ENCODE data around the gene OR10P1. TPM values are rescaled to one million over a fixed set of nuclear protein-coding genes. Genes with fewer than 3 reads are reported as not detected.
A peak's percentile ranks its signal among the peaks of the same experiment; 100 is the strongest.

The OR10P1 gene
- total RNA-seq, 3 donors from 2014 or later: not detected

DNA sequence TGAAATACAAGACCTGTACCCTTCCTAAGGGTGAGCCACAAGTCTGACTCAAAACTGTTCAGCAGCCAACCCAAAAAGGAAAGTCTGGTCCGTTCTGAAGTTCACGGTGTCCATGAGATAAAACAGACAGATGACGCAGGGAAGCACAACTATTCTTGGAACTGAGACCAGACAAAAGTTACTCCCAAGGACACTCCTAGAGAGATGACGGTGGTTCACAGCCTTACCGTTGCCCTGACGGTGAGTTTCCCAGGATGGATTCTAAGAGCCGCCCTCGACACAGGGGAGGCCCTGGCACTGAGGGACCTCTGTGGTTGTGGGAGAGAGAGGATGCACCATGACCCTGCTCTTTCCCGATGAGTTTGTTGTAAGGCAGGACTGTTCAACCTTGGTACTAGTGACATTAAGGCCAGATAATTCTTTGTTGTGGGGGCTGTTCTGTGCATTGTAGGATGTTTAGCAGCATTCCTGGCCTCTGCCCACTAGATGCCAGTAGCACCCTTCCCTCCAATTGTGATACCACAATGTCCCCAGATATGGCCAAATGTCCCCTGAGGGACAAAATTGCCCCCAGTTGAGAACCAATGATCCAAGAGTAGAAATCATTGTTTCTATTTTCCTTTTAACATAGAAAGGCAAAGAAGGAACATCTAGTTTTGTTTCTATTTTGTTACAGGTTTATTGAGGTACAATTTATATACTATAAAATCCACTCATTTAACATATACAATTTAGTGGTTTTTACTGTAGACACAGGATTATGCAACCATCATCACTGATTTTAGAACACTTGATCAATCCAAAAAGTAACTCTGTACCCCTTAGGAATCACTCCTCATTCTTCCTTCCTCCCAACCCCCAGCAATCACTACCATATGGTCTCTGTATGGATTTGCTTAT lies 23.0 kb downstream of the OR10P1 start:
- TF ChIP-seq, protein P1, sequence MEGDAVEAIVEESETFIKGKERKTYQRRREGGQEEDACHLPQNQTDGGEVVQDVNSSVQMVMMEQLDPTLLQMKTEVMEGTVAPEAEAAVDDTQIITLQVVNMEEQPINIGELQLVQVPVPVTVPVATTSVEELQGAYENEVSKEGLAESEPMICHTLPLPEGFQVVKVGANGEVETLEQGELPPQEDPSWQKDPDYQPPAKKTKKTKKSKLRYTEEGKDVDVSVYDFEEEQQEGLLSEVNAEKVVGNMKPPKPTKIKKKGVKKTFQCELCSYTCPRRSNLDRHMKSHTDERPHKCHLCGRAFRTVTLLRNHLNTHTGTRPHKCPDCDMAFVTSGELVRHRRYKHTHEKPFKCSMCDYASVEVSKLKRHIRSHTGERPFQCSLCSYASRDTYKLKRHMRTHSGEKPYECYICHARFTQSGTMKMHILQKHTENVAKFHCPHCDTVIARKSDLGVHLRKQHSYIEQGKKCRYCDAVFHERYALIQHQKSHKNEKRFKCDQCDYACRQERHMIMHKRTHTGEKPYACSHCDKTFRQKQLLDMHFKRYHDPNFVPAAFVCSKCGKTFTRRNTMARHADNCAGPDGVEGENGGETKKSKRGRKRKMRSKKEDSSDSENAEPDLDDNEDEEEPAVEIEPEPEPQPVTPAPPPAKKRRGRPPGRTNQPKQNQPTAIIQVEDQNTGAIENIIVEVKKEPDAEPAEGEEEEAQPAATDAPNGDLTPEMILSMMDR (IDR thresholded peaks at IDR 0.05): no peak
- ATAC-seq: peak; percentile 36
- intact Hi-C loops (cut with DNase I, micrococcal nuclease): no loop called here
- Histone ChIP-seq H3K9me3 (no peaks in the 10 kb centered on the region), H3K4me3 (no peak overlapping the region), H3K36me3 (ENCODE audit: low read depth) (no peaks in the 10 kb centered on the region), H3K4me1 (ENCODE audit: low read depth) (no peaks in the 10 kb centered on the region)
- DNase-seq: no peak

DNA sequence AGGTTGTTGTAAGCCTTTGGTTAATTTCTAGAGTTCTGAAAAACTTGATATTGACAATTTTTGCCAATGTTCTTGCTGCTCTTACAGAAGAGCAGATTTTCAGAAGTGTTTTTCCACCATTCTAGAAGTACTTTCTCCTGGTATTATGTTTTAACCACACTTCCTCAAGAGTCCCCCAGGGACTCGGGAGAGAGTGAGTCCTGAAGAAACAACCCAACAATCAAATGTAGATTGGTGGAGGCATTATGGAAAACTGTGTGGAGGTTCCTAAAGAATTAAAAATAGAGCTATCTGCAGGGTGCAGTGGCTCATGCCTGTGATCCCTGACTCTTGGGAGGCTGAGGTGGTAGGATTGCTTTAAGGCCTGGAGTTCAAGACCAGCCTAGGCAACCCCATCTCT lies 26.7 kb downstream of the OR10P1 start:
- DNase-seq (no peak), ATAC-seq (no peak)
- Histone ChIP-seq H3K4me3 (no peak overlapping the region), H3K9me3 (no peaks in the 10 kb centered on the region), H3K36me3 (ENCODE audit: low read depth) (no peaks in the 10 kb centered on the region), H3K4me1 (ENCODE audit: low read depth) (no peaks in the 10 kb centered on the region)
- TF ChIP-seq, protein P1 (IDR thresholded peaks at IDR 0.05): no peak
- intact Hi-C loops (cut with DNase I, micrococcal nuclease): no loop called here

DNA sequence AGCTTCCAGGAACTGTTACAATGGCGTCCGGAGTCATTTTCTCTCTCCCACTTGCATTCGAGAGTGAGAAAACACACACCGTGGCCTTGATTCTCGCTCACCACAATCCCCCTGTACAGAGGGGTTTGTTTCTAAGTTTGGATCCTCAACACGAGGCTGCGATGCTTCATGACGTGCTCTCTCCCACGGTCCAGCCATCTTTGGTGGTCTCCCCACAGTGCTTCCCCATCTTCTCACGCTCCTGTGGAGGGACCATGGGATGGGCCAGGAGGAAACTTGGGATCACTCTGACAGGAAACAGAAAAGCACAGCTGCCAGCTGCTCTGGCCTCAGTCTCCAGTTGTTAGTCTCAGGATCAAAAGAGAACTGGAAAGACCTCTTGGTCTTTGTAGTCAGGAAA lies 28.1 kb downstream of the OR10P1 start:
- no peaks in the 10 kb centered on the region for H3K9me3 ChIP-seq
- intact Hi-C loops (cut with DNase I, micrococcal nuclease): no loop called here
- no peak overlapping the region for H3K4me3 ChIP-seq
- ATAC-seq: no peak
- no peak for DNase-seq
- no peaks in the 10 kb centered on the region for H3K36me3 ChIP-seq (ENCODE audit: low read depth)
- H3K4me1 ChIP-seq (ENCODE audit: low read depth): peaks cover 1% of the 10 kb centered on the region
- TF ChIP-seq, protein P1 (IDR thresholded peaks at IDR 0.05): no peak

DNA sequence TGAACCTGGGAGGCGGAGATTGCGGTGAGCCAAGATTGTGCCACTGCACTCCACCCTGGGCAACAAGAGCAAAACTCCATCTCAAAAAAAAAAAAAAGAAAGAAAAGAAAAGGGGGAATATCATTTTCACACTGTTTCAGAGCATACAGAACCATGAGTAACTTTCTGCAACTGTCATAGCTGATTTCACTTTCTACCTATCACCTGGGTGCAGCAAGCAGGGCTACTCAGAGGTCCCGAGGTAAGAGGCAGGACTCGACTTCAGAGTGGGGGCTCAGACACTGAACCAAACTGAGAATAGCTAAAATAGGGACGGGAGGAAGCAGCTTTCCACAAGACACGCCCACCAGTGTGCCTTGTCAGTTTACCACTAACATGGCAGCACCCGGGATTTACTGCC lies 29.8 kb downstream of the OR10P1 start:
- TF ChIP-seq, protein P1 (IDR thresholded peaks at IDR 0.05): no peak
- intact Hi-C loops (cut with DNase I, micrococcal nuclease): no loop called here
- DNase-seq: no peak
- no peak for ATAC-seq
- no peaks in the 10 kb centered on the region for H3K36me3 ChIP-seq (ENCODE audit: low read depth)
- H3K9me3 ChIP-seq: no peaks in the 10 kb centered on the region
- H3K4me3 ChIP-seq: no peak overlapping the region
- peaks cover 16% of the 10 kb centered on the region for H3K4me1 ChIP-seq (ENCODE audit: low read depth)

DNA sequence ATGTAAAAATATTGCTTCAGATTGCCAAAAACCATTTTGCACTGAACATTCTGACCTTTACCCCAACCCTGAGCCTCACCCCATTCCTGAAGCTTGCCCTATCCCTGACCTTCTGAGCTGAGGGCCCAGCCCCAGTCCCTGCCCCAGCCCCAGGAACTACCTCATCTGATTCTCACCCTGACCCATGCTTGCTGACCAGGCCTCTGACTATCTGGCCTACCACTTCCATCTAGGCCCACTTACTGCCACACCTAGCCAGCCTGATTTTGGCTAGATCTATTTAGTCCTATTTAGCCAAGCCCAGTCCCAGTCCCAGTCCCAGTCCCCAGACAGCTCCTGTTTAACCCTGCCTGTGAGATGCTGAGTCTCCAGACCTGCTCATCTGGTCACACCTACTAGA lies 33.6 kb downstream of the OR10P1 start:
- TF ChIP-seq, protein P1 (IDR thresholded peaks at IDR 0.05): no peak
- ATAC-seq (peak; percentile 57), DNase-seq (peak in 1 of 3 donors; percentile 48)
- Histone ChIP-seq H3K4me1 (ENCODE audit: low read depth) (peaks cover 19% of the 10 kb centered on the region), H3K36me3 (ENCODE audit: low read depth) (no peaks in the 10 kb centered on the region), H3K4me3 (no peak overlapping the region), H3K9me3 (no peaks in the 10 kb centered on the region)
- intact Hi-C loops (cut with DNase I, micrococcal nuclease): no loop called here
